HG03432 (cell line): ENCODE measurements around the gene NDUFS5.
"Not testable (repeated sequence)": the region's sequence is repeated elsewhere in the genome, so short reads cannot be mapped to it uniquely, and the experiment has no call there.

ENCODE experiments used
- ATAC-seq: cut with Tn5 transposase; IDR thresholded peaks from one replicate; pipeline ENCODE4 v1.9.1; 2021; ENCODE audit warnings: mild to moderate bottlenecking, moderate library complexity; ENCODE audit not compliant: unreplicated experiment

Gene NDUFS5

DNA sequence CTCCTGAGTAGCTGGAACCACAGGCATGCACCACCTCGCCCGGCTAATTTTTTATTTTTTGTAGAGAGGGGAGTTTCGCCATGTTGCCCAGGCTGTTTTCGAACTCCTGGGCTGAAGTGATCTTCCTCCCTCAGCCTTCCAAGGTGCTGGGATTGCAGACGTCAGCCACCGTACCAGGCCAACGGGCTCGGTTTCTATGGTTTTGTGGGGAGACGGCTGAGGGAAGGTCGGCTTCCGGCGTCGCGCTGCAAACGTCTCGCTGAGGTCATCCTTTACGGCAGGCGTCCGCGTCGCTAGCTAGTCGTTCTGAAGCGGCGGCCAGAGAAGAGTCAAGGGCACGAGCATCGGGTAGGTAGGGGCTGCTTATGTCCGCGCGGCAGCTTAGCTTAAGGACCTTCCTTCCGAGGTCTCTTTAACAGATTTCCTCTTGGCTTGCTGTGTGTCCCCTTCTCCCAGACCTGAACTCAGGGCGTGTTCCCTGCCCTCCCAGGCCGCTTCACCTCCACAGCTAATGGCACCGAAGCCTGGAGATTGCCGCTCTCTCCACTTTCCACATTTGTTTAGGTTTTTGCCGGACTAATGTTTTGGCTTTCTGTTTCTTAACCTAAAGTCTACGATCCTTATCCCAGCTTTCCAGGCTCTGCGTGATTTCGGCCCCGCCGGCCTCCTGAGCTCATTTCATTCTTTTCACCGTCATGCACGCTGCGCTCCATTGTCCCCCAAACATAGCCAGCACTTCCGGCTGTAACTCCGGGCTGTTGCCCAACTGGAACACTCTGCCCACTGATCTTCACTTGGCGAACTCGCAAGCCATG is at the start of gene NDUFS5:
TSS of gene NDUFS5 (plus strand) at position 300 of the 815 bp plus-strand sequence. CDS start 2,375 bp downstream, outside the sequence.
- peak; percentile 82 for ATAC-seq

- not testable (repeated sequence) for ATAC-seq
Observed at GRCh38 chr1:38977399-38978244, 48.5 kb upstream of the NDUFS5 start.

DNA sequence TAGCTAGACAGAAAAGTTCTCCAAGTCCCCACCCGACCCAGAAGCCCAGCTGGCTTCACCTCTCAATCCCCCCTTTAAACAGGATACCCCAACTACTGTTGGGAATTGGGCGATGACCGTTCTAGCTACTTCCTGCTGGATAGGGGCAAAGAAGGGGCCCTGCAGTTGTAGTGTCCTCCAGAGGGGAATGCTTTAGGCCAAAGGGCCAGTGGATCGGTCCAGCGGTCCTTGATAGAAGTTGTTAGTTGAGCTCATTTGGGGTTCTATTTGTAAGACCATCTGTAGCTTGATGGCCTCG is 48.0 kb upstream of the NDUFS5 start:
- not testable (repeated sequence) for ATAC-seq

GRCh38 chr1:38979380-38979779 is 46.8 kb upstream of the NDUFS5 start:
- ATAC-seq = not testable (repeated sequence)

DNA sequence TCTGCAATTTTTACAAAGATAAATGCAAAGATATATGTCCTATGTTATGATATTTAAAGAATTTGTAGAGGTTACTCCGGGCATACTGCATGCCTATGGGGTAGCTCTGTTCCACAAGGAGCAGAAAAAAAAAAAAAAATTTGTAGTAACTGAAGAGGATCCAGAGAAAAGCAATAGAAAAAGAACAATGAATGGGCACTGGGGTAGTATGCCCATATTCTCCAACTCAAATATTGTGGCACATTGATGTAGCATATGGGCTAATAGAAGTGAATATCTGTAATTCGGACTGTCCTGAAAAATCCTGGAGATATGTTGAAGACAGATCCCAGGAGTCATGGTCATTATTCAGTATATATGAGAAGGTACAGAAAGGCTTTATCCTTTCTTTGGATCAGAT is 36.2 kb upstream of the NDUFS5 start:
- ATAC-seq = no peak

- ATAC-seq = no peak
Observed at GRCh38 chr1:38990386-38990737, 35.8 kb upstream of the NDUFS5 start.

- ATAC-seq = peak; percentile 95
Observed at GRCh38 chr1:38990738-38991637, 35.2 kb upstream of the NDUFS5 start, which contains the start of gene AKIRIN1. TSS of gene AKIRIN1 (plus strand) at chr1:38991276. CDS start at chr1:38991381, 105 bp downstream.

DNA sequence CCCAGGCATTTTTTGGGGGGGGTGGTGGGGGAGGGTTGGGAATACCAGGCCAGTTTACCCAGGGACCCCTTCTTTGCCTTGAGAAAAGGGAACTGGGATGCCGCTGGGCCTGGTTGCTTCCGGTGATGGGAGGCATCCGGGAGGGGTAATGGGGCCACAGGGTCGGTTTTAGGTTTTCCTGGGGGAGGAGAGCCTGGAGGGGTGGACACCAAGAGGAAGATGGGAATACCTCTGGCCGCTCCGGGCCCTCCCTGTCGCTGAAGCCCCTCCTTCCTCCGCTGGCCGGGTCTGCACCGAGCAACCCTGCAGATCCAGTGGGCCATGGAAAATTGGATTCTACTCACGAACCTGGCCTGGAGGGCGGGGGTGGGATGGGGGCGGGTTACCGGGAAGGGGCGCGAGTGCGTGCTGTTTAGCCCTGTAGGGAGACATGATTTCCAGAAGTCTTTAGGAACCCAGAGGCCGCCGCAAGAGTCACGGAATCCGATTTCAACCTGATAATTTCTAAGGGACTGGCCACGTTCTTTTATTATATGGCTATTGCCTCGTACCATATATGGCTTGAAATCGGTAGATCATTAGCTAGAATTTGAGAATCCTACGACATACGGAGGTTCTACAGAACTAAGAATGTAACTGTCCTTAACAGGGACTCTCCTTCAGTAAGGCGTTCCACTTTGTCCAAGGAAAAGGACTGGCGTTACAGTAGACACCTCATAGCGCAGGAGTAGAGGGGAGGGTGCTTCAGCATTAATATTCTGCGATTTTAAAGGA is 34.3 kb upstream of the NDUFS5 start:
- ATAC-seq = no peak

GRCh38 chr1:38992412-38993111 is 33.6 kb upstream of the NDUFS5 start:
- ATAC-seq = no peak

DNA sequence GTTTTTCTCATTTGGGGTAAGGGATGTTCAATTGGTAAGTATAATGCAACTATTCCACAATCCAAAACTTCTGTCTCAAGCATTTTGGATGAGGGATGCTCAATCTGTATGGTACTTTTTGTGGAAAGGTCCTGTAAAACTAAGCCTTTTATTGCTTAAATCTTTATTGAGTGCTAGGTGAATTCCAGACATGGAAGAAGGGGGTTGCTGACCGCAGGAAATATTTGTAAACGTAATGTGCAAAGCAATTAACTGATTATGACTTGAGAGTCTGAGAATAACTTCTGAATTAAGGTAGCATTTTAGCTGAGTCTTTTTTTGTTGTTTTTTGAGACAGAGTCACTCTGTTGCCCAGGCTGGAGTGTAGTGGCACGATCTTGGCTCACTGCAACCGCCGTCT is 32.0 kb upstream of the NDUFS5 start:
- ATAC-seq = no peak

DNA sequence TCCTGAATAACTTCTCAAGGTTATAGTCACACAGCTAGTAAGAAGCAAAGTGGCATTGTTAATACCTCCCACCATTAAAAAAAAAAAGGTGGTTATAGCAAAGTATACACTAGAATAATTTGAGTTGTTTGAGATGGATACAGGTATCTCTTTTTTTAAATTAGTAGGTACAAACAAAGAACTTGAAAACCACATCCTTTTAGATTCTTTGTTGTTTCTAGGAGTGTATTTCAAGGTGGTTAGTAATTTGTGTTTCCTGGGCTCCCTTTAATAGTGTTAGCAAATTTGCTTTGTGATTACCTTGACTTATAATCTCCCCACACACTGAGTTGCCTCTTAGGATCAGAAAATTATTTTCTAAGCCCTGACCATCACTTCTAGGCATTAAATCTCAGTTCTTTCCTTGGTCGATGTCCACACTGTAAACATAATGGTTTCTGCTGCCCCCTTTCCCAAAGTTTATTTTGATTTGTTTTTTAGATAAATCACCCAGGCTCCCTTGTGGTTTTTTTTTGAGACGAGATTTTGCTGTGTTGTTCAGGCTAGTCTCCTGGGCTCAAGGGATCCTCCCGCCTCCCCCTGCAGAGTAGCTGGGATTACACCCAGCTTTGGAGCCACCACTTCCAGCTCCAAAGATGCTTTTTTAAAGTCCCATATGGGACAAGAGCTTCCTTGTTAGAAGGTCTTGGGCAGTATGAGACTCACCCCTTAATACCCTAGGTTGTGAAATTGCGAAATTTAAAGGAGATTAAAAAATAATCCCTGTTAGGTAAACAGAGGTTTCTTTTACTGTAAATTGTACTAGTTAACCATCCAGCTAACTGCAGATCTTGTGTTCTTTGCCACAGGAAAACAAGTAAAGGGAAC is 28.9 kb upstream of the NDUFS5 start:
- ATAC-seq = no peak

- ATAC-seq = no peak
Observed at GRCh38 chr1:38997901-38998190, 28.3 kb upstream of the NDUFS5 start.

DNA sequence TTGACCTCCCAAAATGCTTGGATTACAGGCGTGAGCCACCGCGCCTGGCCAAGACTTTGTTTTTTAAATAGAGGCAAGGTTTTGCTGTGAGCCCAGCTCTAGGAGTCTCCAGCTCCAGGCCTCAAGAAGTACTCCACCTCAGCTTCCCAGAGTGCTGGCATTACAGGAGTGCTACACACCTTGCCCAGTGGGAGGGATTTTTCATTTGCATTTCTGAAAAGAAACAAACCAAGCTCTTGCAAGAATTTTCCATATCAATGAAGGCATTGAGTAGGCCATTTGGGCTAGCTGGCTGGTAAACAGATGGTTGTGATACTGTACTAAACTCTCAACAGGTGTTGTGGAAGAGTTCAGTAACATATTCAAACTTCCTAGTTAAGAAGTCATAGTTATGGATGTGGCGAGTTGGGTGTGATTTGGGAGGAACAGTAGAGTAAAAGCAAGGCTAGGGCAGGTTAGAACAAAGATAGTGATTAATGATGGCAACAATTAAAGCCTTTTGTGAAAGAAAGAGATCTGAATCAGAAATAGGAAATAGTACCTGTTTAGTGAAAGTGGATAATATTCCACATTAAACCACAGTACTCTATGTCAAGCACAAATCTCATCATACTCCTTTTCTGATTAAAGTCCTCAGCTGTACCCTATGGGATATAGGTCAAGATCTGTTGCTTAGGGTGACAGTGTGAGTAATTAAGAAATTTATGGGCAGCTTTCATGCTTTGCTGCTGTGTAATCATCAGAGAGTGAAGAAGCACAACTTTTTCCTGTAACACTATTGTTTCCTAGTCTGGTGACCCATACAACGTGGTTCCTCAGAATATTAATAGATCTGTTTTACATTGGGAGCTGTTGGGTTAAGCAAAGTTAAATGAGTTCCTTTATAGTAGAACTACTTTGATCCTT is 24.4 kb upstream of the NDUFS5 start:
- no peak for ATAC-seq

- ATAC-seq = no peak
Observed at GRCh38 chr1:39003281-39003680, 22.9 kb upstream of the NDUFS5 start.

GRCh38 chr1:39003794-39004193 is 22.4 kb upstream of the NDUFS5 start:
- ATAC-seq = no peak

- no peak for ATAC-seq
Observed at GRCh38 chr1:39006287-39006686, 19.9 kb upstream of the NDUFS5 start.

- ATAC-seq = no peak
Observed at GRCh38 chr1:39006726-39007645, 19.2 kb upstream of the NDUFS5 start.
